OCI-LY1 (cell line): ENCODE results near the gene C19orf67.

Source experiments
- H2AFZ ChIP-seq: fragments of 200-600 bp; sonication (generic), shearing (Covaris generic); 2 replicates; pipeline ENCODE4 v1.6.0; 2014; ENCODE audit warnings: antibody characterized with exemption, mild to moderate bottlenecking, low read length
- H3F3A ChIP-seq: fragments of 200-600 bp; sonication (generic), shearing (Covaris generic); 2 replicates; pipeline ENCODE4 v1.6.0; 2014; ENCODE audit warnings: mild to moderate bottlenecking, antibody characterized with exemption, low read length, moderate library complexity; ENCODE audit not compliant: insufficient read depth
- H3K27ac ChIP-seq: fragments of 200-600 bp; sonication (generic); 2 replicates; pipeline ENCODE4 v1.5.1; 2014; ENCODE audit warnings: low read length, mixed run types, mild to moderate bottlenecking, low read depth; ENCODE audit not compliant: poor library complexity, severe bottlenecking
- H3K27me3 ChIP-seq: fragments of 200-600 bp; sonication (generic); 2 replicates; pipeline ENCODE4 v1.6.0; 2014; ENCODE audit warnings: antibody characterized with exemption, mild to moderate bottlenecking, low read length, moderate library complexity; ENCODE audit not compliant: insufficient read depth
- H3K36me3 ChIP-seq: fragments of 200-600 bp; sonication (generic); 2 replicates; pipeline ENCODE4 v1.6.1; 2014; ENCODE audit warnings: mild to moderate bottlenecking, antibody characterized with exemption, low read length, moderate library complexity, mixed read lengths; ENCODE audit not compliant: insufficient read depth
- H3K4me1 ChIP-seq: fragments of 200-600 bp; sonication (generic); 2 replicates; pipeline ENCODE4 v1.5.1; 2014; ENCODE audit warnings: mild to moderate bottlenecking, low read length, moderate library complexity; ENCODE audit not compliant: insufficient read depth, severe bottlenecking
- H3K4me2 ChIP-seq: fragments of 200-600 bp; sonication (generic), shearing (Covaris generic); 2 replicates; pipeline ENCODE4 v1.6.1; 2014; ENCODE audit warnings: low read length
- H3K4me3 ChIP-seq: fragments of 200-600 bp; sonication (generic); 2 replicates; pipeline ENCODE4 v1.5.1; 2014; ENCODE audit warnings: low read length, low read depth, mild to moderate bottlenecking, mixed read lengths; ENCODE audit not compliant: poor library complexity, severe bottlenecking
- H3K79me2 ChIP-seq: fragments of 200-600 bp; shearing (Covaris generic); 2 replicates; pipeline ENCODE4 v1.6.1; 2016; ENCODE audit warnings: mixed run types, low read length, mixed read lengths; ENCODE audit not compliant: insufficient read depth
- H3K9ac ChIP-seq: fragments of 200-600 bp; sonication (generic), shearing (Covaris generic); 2 replicates; pipeline ENCODE4 v1.6.1; 2014; ENCODE audit warnings: mild to moderate bottlenecking, low read length, mixed read lengths
- H3K9me2 ChIP-seq: fragments of 200-600 bp; sonication (generic), shearing (Covaris generic); 2 replicates; pipeline ENCODE4 v1.6.1; 2014; ENCODE audit warnings: low read depth, mild to moderate bottlenecking, low read length, mixed read lengths
- H3K9me3 ChIP-seq: fragments of 200-600 bp; shearing (Covaris generic); 2 replicates; pipeline ENCODE4 v1.6.1; 2014; ENCODE audit warnings: low read length, mixed read lengths
- H4K20me1 ChIP-seq: fragments of 200-600 bp; sonication (generic), shearing (Covaris generic); 2 replicates; pipeline ENCODE4 v1.6.0; 2016; ENCODE audit warnings: mild to moderate bottlenecking, low read length; ENCODE audit not compliant: insufficient read depth
- EZH2 ChIP-seq: fragments of 200-600 bp; sonication (generic), shearing (Covaris generic); IDR thresholded peaks from 2 replicates; pipeline ENCODE4 v1.8.0; 2017; ENCODE audit warnings: borderline replicate concordance, mixed run types, mild to moderate bottlenecking, antibody characterized with exemption, low read length, moderate library complexity, mixed read lengths
- TF ChIP-seq, protein P1 (sequence below): fragments of 200-600 bp; sonication (generic), shearing (Covaris generic); IDR thresholded peaks from 2 replicates; pipeline ENCODE4 v1.5.1; 2017; ENCODE audit warnings: mild to moderate bottlenecking, antibody characterized with exemption, low read length, moderate library complexity, mixed read lengths

C19orf67 gene

DNA sequence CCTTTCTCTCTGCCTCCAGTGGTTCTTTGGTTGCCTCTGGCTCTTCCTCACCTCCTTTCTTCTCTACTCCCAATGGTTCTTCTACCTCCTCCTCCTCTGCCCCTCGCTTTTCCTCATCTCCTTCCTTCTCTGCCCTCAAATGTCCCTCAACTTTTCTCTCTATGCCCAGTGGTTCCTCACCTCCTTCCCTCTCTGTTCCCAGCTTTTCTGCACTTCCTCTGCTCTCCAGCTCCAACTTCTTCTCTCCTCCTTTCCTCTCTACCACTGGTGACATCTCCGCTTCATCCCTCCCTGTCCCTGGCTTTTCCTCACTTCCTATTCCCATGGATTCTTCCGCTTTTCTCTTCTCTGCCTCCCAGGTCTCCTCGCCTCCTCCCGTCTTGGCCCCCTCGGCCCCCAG, 31.5 kb downstream of the C19orf67 start:
- Histone ChIP-seq H3K27ac (no peak overlapping the region), H3K9ac (no peak overlapping the region), H3K4me1 (no peaks in the 10 kb centered on the region), H3F3A (no peaks in the 10 kb centered on the region), H3K9me3 (no peaks in the 10 kb centered on the region), H3K4me3 (no peak overlapping the region), H3K27me3 (peaks cover 5% of the 10 kb centered on the region; the same call in 1 of the 2 replicates), H3K36me3 (no peaks in the 10 kb centered on the region), H3K4me2 (no peak overlapping the region), H3K79me2 (no peaks in the 10 kb centered on the region), H3K9me2 (no peaks in the 10 kb centered on the region), H4K20me1 (no peaks in the 10 kb centered on the region), H2AFZ (no peak overlapping the region)
- TF ChIP-seq, protein P1, sequence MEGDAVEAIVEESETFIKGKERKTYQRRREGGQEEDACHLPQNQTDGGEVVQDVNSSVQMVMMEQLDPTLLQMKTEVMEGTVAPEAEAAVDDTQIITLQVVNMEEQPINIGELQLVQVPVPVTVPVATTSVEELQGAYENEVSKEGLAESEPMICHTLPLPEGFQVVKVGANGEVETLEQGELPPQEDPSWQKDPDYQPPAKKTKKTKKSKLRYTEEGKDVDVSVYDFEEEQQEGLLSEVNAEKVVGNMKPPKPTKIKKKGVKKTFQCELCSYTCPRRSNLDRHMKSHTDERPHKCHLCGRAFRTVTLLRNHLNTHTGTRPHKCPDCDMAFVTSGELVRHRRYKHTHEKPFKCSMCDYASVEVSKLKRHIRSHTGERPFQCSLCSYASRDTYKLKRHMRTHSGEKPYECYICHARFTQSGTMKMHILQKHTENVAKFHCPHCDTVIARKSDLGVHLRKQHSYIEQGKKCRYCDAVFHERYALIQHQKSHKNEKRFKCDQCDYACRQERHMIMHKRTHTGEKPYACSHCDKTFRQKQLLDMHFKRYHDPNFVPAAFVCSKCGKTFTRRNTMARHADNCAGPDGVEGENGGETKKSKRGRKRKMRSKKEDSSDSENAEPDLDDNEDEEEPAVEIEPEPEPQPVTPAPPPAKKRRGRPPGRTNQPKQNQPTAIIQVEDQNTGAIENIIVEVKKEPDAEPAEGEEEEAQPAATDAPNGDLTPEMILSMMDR, result no peak
- no peak for TF ChIP-seq EZH2

DNA sequence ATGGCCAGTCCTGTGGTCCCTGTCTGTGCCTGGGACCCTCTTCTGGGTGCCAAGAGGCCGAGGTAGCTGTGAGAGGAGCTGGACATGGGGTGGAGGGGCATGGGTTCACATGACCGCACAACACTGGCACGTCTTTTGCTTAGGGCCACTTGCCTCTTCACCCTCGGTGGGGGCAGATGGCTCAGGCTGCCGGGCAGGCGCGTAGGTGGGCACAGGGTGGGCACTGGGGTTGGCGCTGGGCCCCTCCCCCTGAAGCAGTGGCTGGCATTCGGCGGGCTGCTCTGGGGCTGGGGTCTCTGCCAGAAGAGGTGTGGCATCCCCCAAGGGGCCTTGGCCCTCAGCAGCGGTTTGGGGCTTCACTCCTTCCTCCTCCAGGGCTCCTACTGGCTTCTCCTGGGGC, 32.1 kb downstream of the C19orf67 start:
- H3K9ac ChIP-seq, result no peak overlapping the region
- no peak overlapping the region for H3K4me3 ChIP-seq
- H3F3A ChIP-seq, result no peaks in the 10 kb centered on the region
- H3K79me2 ChIP-seq, result no peaks in the 10 kb centered on the region
- H3K4me1 ChIP-seq, result no peaks in the 10 kb centered on the region
- H2AFZ ChIP-seq, result no peak overlapping the region
- peaks cover 5% of the 10 kb centered on the region; the same call in 1 of the 2 replicates for H3K27me3 ChIP-seq
- no peaks in the 10 kb centered on the region for H3K9me2 ChIP-seq
- no peaks in the 10 kb centered on the region for H4K20me1 ChIP-seq
- H3K36me3 ChIP-seq, result no peaks in the 10 kb centered on the region
- H3K27ac ChIP-seq, result no peak overlapping the region
- H3K9me3 ChIP-seq, result 0 out of 2 replicates have a peak, but pooled peaks cover under 1% of the 10 kb centered on the region
- no peak for TF ChIP-seq EZH2
- TF ChIP-seq, protein P1, result no peak
- no peak overlapping the region for H3K4me2 ChIP-seq

- peaks cover 1% of the 10 kb centered on the region; the same call in 1 of the 2 replicates for H3K27me3 ChIP-seq
- no peak overlapping the region for H3K9ac ChIP-seq
- H3K4me3 ChIP-seq, result no peak overlapping the region
- TF ChIP-seq, protein P1, result no peak
- H4K20me1 ChIP-seq, result no peaks in the 10 kb centered on the region
- H3K27ac ChIP-seq, result no peak overlapping the region
- no peaks in the 10 kb centered on the region for H3K4me1 ChIP-seq
- H3K79me2 ChIP-seq, result no peaks in the 10 kb centered on the region
- H3F3A ChIP-seq, result no peaks in the 10 kb centered on the region
- H3K9me2 ChIP-seq, result no peaks in the 10 kb centered on the region
- H2AFZ ChIP-seq, result no peak overlapping the region
- H3K9me3 ChIP-seq, result 0 out of 2 replicates have a peak, but pooled peaks cover 3% of the 10 kb centered on the region
- no peak overlapping the region for H3K4me2 ChIP-seq
- no peaks in the 10 kb centered on the region for H3K36me3 ChIP-seq
Measured at GRCh38 chr19:14053032-14053431, 32.6 kb downstream of the C19orf67 start.
